GM21367 (cell line): Measurements from ENCODE around the gene ANO8.
"Not testable (repeated sequence)": the region's sequence is repeated elsewhere in the genome, so short reads cannot be mapped to it uniquely, and the experiment has no call there.

ENCODE experiments used
- ATAC-seq: cut with Tn5 transposase; IDR thresholded peaks from one replicate; pipeline ENCODE4 v1.9.1; 2021; ENCODE audit not compliant: unreplicated experiment

Gene ANO8, protein sequence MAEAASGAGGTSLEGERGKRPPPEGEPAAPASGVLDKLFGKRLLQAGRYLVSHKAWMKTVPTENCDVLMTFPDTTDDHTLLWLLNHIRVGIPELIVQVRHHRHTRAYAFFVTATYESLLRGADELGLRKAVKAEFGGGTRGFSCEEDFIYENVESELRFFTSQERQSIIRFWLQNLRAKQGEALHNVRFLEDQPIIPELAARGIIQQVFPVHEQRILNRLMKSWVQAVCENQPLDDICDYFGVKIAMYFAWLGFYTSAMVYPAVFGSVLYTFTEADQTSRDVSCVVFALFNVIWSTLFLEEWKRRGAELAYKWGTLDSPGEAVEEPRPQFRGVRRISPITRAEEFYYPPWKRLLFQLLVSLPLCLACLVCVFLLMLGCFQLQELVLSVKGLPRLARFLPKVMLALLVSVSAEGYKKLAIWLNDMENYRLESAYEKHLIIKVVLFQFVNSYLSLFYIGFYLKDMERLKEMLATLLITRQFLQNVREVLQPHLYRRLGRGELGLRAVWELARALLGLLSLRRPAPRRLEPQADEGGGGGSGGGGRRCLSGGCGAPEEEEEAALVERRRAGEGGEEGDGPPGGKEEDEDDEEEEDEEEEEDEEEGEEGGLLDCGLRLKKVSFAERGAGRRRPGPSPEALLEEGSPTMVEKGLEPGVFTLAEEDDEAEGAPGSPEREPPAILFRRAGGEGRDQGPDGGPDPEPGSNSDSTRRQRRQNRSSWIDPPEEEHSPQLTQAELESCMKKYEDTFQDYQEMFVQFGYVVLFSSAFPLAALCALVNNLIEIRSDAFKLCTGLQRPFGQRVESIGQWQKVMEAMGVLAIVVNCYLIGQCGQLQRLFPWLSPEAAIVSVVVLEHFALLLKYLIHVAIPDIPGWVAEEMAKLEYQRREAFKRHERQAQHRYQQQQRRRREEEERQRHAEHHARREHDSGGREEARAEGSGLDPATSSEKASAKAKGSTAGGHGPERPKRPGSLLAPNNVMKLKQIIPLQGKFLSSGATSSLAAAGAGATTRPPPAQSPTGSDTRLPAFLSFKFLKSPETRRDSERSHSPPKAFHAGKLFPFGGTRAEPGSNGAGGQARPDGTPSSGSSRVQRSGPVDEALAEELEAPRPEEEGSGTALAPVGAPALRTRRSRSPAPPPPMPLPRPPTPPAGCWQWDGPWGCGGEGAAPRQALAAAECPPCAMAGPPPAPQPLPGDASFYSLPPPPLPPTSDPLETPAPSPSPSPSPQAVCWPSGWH

DNA sequence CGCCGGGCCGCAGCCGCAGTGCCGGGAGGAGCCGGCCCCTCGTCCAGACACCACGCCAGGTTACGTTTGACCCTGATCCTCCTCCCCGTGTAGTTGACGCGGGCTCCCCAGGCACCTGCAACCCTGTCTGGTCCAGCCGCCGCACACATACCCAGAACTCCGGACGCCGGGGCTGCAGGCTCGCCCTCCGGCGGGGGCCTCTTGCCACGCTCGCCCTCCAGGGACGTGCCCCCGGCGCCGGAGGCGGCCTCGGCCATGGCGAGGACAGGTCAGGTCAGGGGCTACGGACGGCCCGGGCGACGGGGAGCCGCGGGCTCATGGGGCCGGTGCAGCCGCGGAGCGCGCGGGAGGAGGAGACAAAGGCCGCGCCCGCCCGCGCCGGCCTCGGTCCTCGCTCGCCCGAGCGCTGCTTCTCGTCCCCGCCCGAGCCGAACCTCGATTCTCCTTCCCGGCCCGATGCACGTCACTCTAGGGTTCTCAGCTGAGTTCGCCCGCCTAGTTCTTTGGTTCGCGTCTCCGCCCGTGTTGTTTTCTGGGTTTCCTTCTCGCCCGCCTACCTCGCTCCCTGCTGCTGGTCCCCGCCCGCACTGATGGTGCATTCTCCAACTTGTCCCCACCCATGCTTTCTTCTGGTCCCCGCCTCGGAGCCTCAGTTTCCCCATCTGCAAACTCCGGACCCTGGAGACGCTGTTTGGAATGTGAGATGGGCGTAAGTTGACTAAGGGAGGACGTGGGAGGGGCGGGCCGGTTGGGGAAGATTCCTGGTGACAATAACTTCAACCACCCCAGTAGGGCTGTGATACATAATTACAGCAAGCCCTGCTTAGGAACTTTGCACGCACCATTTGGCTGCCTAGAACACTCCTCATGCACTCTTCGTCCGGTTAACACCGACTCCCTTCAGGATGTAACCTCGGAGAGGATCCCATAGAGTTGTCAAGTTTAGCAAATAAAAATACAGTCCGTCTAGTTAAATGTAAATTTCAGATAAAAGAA lies at the start of gene ANO8:
Gene ANO8, minus strand, starts transcription at position 442 of the 996 bp plus-strand sequence. Its CDS starts 185 bp downstream, at position 257.
- peak; percentile 31 for ATAC-seq

DNA sequence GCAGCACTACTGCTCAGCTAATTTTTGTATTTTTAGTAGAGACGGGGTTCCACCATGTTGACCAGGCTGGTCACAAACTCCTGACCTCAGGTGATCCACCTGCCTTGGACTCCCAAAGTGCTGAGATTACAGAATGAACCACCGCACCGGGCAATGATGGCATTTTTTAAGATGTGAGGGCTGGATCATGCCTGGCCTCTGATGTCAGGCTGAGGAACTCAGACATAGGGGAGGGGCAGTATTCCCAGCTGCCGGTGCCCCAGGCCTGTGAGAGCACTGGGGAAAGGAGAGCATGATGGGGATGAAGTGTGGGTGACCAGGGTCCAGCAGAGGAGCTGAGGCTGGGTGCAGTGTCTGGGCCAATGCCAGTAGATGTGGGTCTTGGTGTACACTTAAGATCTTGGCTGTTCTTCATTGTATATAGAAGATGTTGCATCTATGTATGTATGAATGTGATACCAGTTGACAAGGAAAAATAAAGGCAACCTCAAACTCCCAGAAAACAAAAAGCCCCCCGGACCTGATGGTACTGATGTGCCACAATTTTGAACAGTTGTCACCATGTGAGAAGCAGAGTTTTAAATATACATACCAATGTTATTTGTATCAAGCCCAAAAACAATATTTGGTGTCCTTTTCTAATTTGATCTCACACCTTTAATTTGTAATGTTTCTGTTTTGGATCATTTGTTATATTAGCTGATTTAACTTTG lies 45.9 kb upstream of the ANO8 start:
- ATAC-seq: no peak

DNA sequence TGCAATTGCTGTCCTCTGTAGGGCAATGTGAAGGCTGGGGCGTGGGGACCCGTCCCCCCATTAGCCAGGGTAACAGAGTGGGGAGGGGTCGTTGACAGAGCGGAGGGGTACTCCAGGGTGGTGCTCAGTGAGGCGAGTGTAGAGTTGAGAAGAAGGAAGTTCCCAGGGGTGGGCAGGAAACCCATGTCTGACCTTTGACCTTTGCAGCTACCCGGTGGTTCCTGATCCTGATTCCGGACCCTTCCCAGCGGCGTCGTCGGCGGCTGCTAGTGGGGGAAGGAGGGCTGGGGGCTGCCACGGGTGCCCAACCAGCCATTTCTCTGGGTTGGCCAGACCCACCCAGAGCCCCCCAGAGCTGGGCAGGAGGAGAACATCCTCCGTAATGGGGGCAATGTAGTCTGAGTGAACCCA lies 44.6 kb upstream of the ANO8 start:
- ATAC-seq: no peak

DNA sequence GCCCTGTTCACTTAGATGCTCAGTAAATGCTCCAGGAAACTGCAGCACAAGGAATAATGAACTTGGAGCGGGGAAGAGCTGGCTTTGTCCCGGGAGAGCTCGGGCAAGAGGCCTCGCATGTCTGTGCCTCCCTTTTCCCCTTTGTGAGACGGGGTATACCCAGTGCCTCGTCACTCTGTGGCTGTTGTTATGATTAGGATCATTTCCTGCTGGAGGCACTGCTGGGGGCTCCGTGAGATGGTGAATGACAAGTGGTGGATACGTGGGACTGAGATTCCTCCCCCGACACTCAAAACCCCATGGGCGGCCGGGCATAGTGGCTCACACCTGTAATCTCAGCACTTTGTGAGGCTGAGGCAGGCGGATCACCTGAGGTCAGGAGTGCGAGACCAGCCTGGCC lies 43.6 kb upstream of the ANO8 start:
- no peak for ATAC-seq

DNA sequence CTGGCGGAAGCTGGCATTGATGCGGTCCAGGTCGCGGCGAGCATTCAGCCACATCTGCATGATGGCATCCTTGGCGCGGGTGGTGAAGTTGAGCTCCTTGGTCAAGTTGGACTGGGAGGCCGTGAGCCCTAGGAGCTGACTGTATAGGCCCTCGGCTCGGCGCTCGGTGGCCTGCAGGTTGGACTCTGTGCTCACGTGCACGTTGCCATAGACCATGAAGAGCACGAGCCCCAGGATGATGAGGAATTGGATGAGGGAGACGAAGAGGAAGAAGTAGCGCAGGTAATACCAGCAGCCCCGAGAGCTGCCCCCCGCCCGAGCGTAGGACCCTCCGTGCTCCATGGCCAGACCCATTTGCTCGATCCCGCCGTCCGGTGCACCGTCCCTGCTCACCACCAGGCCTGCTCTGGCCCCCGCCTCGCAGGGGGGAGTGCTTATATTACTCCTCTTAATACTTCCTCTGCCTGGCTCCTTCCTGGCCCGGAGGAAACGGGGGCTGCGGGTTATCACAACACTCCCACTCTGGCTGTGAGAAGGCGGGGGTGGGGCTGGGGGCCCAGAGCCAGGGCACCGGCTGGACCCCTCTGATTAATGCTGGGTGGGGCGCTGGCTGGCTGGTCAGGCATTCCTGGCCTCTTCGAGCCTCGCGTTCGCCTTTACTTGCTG lies 42.4 kb upstream of the ANO8 start, which contains the start of gene PLVAP:
Gene PLVAP, minus strand, starts transcription at position 408 of the 666 bp plus-strand sequence. Its CDS starts 54 bp downstream, at position 354.
- no peak for ATAC-seq

DNA sequence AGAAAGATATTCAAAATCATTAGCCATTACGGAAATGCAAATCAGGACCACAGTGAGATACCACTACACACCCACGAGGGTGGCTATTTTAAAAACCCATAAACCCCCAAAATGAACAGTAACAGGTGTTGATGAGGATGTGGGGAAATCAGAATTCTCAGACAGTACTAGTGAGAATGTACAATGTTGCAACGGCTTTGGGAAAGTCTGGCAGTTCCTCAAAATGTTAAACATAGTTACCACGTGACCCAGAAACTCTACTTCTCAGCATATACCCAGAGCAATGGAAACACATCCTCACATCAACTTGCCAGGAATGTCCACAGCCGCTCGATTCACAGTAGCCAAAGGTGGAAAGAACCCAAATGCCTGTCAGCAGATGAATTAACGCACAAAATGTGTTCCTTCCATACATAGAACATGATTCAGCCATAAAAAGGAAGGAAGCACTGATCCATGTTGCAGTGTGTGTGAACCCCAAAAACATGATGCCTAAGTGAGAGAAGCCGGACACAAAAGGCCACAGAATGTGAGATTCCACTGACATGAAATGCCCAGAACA lies 35.5 kb upstream of the ANO8 start:
- ATAC-seq: peak; percentile 88

DNA sequence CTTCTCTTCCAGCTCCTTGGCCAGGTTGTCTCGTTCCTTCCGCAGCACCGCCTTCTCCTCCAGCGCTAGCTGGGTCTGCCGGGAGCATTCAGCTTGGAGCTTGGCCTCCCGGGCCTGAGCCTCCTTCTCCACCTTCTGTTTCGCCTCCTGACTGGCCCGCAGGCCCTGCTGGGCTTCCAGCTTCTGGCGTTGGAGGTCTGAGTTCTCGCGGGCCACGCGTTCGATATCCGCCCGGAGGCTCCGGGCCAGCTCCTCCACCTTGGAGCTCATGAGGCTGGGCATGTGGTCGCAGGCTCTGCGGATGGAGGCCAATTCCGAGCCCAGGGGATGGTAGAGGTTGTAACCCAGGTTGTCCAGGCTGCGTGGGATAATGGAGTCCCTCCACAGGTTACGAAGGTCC lies 30.7 kb upstream of the ANO8 start:
- ATAC-seq: no peak

DNA sequence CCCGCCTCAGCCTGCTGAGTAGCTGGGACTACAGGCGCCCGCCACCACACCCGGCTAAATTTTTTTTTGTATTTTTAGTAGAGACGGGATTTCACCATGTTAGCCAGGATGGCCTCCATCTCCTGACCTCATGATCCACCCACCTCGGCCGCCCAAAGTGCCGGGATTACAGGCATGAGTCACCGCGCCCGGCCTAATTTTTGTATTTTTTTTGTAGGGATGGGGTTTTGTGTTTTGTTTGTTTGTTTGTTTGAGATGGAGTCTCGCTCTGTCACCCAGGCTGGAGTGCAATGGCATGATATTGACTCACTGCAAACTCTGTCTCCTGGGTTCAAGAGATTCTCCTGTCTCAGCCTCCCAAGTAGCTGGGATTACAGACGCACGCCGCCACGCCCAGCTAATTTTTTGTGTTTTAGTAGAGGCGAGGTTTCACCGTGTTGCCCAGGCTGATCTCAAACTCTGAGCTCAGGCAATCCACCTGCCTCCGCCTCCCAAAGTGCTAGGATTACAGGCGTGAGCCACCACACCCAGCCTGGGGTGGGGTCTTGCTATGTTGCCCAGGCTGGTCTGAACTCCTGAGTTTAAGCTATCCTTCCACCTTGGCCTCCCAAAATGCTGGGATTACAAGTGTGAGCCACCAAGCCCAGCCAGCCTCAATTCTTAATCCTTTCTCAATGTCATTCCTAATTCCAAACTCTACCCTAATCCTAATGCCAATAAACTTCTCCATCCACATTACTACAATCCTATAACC lies 29.4 kb upstream of the ANO8 start:
- not testable (repeated sequence) for ATAC-seq

DNA sequence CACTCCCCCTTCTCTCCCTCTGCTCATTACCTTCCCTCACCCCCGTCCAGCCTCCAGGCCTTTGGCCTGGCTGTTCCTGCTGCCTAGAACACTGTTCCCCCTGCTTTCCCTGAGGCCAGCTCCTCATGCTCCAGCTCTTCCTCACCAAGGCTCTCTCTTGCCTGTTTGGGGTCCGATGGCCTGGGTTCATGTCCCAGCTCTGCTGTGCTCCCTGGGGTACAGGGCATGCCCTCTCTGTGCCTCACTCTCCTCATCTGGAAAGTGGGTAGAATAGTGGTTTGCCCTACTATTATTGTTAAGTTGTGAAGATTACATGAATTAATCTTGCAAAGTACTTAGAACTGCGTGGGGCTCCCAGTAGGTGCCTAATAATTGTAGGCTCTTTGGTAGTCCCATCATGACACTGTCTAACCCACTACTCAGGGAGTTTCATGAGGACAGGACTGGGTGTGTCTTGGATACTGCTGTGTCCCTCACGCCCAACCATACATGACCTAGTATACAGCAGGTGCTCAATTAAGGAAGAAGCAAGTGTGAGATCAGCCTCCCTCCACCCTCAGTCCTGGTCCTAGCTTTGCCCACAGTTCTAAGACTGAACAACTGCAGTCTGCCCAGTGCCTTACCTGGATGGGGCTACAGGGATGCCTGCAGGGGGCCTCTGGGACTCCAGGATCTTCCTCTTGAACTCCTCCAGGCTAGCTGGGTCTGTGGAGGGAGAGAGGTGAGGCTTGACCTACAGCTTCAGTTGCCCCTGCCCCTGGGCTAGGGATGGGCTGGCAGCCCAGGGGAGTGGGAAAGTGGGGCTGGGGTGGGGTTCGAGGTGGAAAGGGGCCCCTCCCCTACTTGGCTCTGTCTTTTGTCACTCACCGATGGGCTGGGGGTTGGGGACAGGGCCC lies 25.5 kb upstream of the ANO8 start:
- ATAC-seq: no peak

DNA sequence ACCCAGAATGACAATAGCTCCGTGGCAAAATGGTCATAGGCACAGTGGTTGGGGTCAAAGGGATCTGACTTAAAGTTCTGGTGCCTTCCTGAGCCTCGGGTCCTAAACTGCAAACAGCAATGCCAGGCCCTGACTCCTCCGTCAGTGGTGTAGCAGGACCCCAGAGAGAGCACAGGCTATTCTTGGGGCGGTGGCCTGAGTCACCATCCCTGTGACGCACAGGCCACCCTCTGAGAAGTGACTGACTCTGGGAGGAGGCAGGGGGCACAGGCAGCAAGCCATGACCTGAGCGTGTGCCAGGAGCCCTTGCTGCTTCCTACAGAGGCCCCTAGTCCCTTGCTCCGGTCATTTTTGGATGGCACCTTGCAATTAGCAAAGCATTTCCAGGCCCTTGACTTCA lies 23.7 kb upstream of the ANO8 start:
- no peak for ATAC-seq

DNA sequence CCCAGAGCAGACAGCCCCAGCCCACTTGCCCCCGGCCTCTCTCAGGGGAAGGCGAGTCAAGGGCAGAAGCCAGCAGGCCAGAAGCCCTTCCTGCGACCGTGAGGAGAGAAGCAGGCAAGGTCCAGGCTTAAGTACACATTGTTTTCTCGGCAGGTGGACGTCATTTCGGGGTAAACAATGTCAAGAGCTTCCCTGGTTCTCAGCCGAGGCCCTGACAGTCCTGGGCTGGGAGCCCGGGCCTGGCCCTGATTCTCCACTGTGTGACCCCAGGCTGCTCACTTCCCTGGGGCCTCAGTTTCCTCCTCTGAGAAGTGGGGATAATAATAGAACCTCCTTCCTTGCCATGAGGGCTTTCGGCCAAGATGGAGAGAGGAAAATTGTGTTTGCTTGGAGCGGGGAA lies 23.1 kb upstream of the ANO8 start:
- ATAC-seq: no peak

DNA sequence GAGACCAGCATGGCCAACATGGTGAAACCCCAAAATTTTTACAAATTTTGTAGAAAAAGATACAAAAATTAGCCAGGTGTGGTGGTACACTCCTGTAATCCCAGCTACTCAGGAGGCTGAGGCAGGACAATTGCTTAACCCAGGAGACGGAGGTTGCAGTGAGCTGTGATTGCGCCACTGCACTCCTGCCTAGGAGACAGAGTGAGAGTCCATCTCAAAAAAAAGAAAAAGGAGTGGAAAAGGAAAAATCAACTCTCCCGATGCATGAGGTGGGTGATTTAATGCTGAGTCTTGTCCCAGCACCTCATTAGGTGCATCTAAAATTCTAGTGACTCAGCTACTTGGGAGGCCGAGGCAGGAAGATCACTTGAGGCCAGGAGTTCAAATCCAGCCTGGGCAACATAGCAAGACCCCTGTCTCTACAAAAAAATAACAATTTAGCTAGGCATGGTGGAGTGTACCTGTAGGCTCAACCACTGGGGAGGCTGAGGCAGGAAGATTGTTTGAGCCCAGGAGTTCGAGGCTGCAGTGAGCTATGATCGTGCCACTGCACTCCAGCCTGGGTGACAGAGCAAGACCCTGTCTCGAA lies 22.5 kb upstream of the ANO8 start:
- ATAC-seq: no peak

DNA sequence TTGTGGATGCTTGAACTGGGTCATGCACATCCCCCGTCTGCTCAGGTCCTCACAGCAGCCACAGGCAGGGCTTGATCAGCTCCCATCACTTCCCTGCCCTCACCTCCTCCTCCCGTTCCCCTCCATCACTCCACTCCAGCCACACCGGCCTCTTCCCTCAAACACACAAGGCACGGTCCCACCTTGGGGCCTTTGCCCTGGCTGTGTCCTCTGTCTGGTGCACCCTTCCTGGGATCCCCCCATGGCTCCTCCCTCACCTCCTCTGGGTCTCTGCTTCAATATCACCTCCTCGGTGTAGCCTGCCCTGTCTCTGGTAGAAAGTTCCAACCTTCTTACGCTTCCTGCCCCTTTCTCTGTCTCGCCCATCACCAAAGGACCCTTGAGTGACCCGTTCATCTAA lies 18.7 kb upstream of the ANO8 start:
- ATAC-seq: no peak

DNA sequence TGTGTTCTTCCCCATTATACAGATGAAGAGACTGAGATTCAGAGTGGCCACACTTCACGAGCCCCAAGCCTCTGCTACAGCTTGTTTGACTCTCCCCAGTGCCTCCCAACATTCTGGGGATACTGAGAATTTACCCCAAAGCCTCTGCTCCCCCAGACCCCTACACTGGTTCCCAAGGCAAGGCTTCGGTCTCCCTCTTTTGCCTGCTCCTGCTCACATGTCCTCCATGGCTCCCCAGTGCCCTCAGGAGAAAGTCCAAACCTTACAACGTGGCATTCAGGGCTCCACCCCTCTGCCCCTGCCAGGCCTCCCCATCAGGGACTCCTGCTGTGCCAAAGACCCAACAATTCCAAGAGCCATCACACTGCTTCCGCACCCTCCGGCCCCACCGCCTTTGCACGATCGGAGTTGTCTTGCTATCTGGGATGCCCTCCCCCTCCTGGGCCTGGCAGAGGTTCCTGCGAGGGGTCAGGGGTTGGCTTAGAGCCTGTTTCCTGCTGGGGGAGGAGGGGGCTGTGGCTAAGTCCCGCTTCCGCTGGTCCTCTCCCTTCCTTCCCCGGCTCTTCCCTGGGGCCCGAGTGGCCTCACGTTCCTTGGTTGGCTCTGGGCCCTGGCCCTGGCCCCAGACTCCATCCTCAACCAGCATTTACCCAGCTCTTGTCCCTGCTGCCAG lies 18.1 kb upstream of the ANO8 start:
- no peak for ATAC-seq

DNA sequence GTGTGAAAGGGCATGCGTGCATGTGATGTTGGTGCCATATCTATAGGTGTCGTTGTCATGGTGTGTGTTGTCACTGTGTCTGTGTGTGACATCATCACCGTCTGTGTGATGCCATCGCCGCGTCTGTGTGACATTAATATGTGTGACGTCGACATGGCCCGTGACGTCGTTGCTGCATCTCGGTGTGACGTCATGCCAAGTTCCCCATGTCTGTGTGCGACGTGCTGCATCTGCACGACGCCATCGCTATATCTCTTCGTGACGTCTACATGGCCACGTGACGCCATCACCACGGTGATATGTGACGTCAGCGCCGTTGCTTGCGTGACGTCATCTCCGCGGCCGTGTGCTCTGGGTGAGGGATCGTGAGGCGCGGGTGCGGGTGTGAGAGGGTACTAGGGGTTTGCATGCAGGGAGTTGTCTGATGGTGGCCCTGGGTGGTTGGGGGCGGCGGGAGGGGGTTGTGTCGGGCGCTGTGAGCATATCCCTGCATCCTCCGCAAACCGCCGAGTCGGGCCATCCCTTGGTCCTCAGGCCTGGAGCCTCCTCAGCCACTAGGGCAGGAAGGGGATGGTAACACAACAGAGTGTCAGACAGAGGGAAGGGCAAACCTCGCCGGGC lies 17.3 kb upstream of the ANO8 start:
- no peak for ATAC-seq
